ENCODE measurements around the gene ALOX5. TPM values are rescaled to one million over a fixed set of nuclear protein-coding genes. Genes with fewer than 3 reads are reported as not detected.

Gene ALOX5
- not detected in 2 replicates for total RNA-seq

DNA sequence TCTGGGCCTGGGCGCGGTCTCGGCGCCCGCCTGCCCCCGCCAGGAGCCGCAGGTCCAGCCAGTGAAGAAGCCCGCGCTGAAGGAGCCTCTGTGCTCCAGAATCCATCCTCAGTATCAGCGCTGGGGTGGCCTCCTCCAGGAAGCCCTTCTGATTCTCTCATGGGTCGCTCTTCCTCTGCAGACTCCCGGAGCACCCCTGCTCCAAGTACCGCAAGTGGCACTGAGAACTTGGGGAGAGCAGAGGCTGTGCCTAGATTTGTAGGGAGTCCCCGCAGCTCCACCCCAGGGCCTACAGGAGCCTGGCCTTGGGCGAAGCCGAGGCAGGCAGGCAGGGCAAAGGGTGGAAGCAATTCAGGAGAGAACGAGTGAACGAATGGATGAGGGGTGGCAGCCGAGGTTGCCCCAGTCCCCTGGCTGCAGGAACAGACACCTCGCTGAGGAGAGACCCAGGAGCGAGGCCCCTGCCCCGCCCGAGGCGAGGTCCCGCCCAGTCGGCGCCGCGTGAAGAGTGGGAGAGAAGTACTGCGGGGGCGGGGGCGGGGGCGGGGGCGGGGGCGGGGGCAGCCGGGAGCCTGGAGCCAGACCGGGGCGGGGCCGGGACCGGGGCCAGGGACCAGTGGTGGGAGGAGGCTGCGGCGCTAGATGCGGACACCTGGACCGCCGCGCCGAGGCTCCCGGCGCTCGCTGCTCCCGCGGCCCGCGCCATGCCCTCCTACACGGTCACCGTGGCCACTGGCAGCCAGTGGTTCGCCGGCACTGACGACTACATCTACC, at the start of gene ALOX5:
TSS of gene ALOX5 (plus strand) at position 641 of the 774 bp plus-strand sequence. CDS start at position 705, 64 bp downstream.

Other genes with a start within 250 kb of the ALOX5 start
- gene OR13A1, start 58.6 kb upstream of the ALOX5 start, total RNA-seq, result not detected in 2 replicates